Cardiac septum (tissue), 1 donor: ENCODE results near the gene FGF13. TPM values are rescaled to one million over a fixed set of nuclear protein-coding genes. Genes with fewer than 3 reads are reported as not detected.

Experiments
- DNase-seq: peaks from one replicate; pipeline ENCODE4 v3.0.0-alpha.2; 2020; ENCODE audit warnings: low spot score
- intact Hi-C: fragments of 100-400 bp; cut with DNase I; formaldehyde crosslinking; loops from one replicate; pipeline ENCODE4 v1.14.0; 2022
- microRNA-seq: library from miRNA; unstranded; fragments of <30 nt; microRNA quantifications from one replicate; pipeline ENCODE4 v1.2.0, GENCODE V29; 2020
- total RNA-seq: library from RNA; stranded (reverse); fragmentation: NEBNext Ultra II Directional; extraction: Animal tissue kit (Norgen Biotek cat#: 25700); gene quantifications from one replicate; pipeline ENCODE4 v1.2.1, GENCODE V29; 2021
- donor health status: DM: no; HTN: no; CAD: no.

Gene FGF13
- total RNA-seq, 1 donor from 2014 or later: 1.2 TPM

DNA sequence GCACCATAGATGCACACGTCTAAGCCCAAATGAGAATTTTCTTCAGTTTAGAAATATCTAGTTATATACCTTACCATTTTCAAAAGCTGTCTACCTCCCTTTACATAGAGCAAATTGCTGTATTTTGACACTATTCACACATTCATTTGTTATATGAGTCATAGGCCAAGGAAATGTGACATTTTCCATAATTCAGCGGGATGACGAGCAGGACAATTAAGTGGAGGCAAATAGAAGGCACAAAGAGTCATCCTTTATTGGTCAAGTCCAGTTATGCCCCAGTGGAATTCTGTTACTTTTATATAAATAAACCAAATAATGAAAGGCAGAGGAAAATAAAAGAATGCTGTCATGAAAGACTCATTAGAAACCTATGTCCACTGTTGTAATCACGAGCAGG is 27.9 kb downstream of the FGF13 start:
- no peak for DNase-seq
- intact Hi-C loops: no loop called here

DNA sequence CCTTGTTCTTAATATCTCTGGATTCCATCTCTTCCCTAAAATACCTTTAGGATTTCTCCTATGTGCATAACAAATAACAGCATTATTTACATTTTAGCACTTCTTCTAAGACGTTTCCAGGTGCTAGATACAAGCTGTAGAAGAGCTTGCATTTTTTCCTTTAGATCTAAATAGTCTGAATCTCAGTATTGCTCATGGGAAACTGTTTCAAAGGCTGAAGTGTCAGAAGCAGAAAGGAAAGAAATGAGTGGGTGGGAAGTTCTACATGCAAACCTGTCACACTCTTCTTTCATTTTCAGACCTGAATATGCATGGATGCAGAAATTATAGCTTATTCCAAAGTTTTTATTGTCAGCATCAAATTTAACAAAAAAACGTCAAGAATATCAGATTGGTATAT is 41.8 kb downstream of the FGF13 start:
- intact Hi-C loops: no loop called here
- no peak for DNase-seq

DNA sequence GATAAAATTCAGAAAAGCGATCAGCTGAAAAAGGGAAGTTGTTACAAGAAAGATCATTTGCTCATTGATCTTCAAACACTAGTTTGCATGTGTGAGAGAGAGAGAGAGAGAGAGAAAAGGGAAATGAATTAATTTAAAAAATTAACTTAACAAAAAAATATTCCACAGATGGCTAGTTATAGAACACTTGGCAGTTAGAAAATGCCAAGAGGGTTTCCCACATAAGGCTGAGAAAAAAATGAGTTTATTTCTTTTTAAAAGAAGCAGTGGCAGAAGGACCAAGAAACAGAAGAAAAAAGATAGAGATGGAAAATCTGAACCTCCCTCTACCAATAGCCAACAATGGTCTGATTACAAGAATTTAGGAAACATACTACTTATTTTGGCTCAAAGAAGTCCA is 47.1 kb downstream of the FGF13 start:
- intact Hi-C loops: no loop called here
- no peak for DNase-seq

DNA sequence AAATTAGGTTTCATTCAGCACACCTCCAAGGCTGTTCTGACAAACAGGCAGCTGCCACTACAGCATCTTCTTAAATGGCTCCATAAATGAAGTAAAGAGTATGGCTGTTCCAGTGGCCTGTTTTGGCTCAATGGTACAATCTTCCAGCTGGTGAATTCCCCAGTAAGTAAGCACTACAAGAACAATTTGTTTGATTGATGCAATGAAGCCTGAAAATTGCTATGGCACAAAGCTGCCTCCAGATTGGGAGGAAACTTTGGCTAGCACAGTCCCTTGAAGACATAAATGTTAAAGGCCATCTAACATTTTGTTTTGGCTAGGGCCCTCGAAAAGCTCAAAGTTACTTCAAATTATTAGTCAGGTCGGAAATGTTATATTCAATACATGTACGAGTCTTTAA is 47.5 kb downstream of the FGF13 start:
- no peak for DNase-seq
- intact Hi-C loops: no loop called here

DNA sequence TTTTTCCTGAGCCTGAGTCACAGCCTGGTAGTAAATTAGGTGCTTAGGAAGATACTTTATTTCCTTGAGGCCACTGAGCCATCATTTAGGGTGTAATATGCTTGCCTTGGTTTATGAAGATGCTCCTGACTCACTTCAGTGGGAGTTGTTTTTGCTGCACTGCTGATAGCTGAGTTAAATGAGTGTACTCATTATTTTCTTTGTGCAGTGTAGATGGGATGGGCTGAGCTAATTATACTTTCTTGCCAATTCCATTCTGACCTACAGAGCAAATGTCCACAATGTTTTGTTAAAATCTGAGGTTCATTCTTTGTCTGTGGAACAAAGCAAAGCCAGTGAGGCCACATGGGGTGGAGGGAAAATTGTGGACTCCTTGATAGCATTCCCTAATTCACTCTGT is 60.0 kb downstream of the FGF13 start:
- DNase-seq: no peak
- intact Hi-C loops: no loop called here

DNA sequence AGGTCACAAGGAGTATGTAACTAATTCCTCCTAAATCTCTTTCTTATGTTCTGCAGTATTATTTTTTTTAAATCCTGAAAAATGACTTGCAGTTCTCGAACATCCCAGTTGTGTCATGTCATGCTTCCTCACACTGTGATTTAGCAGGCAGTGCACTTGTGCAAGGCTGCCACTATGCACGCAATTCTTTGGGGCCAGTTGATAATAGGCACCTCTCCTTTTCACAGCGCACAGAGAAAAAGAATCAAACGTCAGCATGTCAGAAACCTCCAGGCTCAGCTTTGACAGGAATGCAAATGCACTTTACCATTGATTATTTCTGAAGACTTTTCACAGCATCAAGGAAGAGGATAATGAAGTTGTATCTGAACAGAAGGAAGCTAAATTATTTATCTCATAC is 62.9 kb downstream of the FGF13 start:
- intact Hi-C loops: no loop called here
- no peak for DNase-seq

DNA sequence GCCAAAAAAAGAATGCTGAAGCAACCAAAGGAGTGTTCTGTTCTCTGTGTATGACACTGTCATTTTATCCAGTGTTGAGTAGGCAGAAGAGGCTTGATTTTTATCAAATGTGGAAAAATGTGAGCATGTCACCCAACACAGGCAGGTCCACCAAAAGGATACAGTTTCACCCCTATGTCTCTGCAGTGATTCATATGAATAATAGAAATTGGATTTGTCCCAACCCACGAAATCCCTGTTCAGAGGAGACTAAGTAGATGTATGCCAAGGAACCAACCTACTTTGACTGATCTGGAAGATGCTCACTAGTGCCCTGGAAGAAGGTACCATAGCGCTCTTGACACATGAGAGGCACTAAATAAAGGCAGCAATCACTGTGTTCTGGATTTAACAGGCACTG is 72.5 kb downstream of the FGF13 start:
- DNase-seq: no peak

More for the DNA sequence above, 72.5 kb downstream of the FGF13 start:
- intact Hi-C loops: no loop called here

Small RNAs within 50 kb of the gene (microRNA-seq; reads per million reads assigned to microRNA genes)
- gene MIR504: 1.3 reads per million
